ENCODE data around the gene PTPN13.

The PTPN13 gene

DNA sequence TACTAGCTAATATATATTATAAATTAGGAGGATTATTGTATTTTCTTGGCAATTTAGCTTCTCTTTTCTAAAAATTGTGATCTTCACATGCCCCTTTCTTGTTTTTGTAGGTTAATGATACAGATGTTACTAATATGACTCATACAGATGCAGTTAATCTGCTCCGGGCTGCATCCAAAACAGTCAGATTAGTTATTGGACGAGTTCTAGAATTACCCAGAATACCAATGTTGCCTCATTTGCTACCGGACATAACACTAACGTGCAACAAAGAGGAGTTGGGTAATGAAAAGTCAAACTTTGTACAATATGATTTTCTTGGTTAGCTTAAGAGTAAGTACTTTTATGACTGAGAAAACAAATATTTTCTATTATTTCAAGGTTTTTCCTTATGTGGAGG lies 180.9 kb downstream of the PTPN13 start:
- Histone ChIP-seq H3K4me1 (ENCODE audit: control insufficient read depth, insufficient read depth, low read length) (no peaks in the 10 kb centered on the region), H3K4me3 (ENCODE audit: low read depth, low read length) (no peak overlapping the region), H3K27ac (ENCODE audit: extremely low read depth, low read depth, low read length) (no peak overlapping the region), H3K36me3 (ENCODE audit: control insufficient read depth in 2 of 2, insufficient read depth in 1 of 2, low read length in 2 of 2) (peaks cover 10 to 58% of the 10 kb centered on the region in 2 experiments), H3K9me3 (ENCODE audit: control insufficient read depth, insufficient read depth, low read depth, low read length) (no peaks in the 10 kb centered on the region)
- TF ChIP-seq YY2 (tag by site-specific recombination; IDR thresholded peaks at IDR 0.05), result no peak
- TF ChIP-seq ZNF529 (tag by site-specific recombination; IDR thresholded peaks at IDR 0.05; ENCODE audit: insufficient replicate concordance), result no peak
- TF ChIP-seq SETDB1 (IDR thresholded peaks at IDR 0.05; ENCODE audit: insufficient read length, low read length), result no peak
- TF ChIP-seq PRDM1 (tag by site-specific recombination; IDR thresholded peaks at IDR 0.05), result no peak
- TF ChIP-seq ZNF776 (tag by site-specific recombination; IDR thresholded peaks at IDR 0.05; ENCODE audit: borderline replicate concordance), result no peak
- TF ChIP-seq ZNF560 (tag by site-specific recombination; IDR thresholded peaks at IDR 0.05; ENCODE audit: borderline replicate concordance), result no peak
- TF ChIP-seq KLF8 (tag by site-specific recombination; IDR thresholded peaks at IDR 0.05), result no peak
- no peak for TF ChIP-seq ZNF24 (tag by site-specific recombination; IDR thresholded peaks at IDR 0.05)
- no peak for TF ChIP-seq ZXDB (tag by site-specific recombination; IDR thresholded peaks at IDR 0.05)
- TF ChIP-seq ZIC2 (tag by site-specific recombination; IDR thresholded peaks at IDR 0.05), result no peak
- TF ChIP-seq, protein P1, sequence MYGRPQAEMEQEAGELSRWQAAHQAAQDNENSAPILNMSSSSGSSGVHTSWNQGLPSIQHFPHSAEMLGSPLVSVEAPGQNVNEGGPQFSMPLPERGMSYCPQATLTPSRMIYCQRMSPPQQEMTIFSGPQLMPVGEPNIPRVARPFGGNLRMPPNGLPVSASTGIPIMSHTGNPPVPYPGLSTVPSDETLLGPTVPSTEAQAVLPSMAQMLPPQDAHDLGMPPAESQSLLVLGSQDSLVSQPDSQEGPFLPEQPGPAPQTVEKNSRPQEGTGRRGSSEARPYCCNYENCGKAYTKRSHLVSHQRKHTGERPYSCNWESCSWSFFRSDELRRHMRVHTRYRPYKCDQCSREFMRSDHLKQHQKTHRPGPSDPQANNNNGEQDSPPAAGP (tag by site-specific recombination; IDR thresholded peaks at IDR 0.05), result no peak
- TF ChIP-seq, protein P2, sequence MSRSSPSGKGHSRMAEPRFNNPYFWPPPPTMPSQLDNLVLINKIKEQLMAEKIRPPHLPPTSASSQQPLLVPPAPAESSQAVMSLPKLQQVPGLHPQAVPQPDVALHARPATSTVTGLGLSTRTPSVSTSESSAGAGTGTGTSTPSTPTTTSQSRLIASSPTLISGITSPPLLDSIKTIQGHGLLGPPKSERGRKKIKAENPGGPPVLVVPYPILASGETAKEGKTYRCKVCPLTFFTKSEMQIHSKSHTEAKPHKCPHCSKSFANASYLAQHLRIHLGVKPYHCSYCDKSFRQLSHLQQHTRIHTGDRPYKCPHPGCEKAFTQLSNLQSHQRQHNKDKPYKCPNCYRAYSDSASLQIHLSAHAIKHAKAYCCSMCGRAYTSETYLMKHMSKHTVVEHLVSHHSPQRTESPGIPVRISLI (tag by site-specific recombination; IDR thresholded peaks at IDR 0.05), result no peak
- TF ChIP-seq ZNF677 (tag by site-specific recombination; IDR thresholded peaks at IDR 0.05), result no peak
- TF ChIP-seq KLF7 (tag by site-specific recombination; IDR thresholded peaks at IDR 0.05; ENCODE audit: borderline replicate concordance), result no peak
- TF ChIP-seq ZNF654 (tag by site-specific recombination; IDR thresholded peaks at IDR 0.05; ENCODE audit: low read depth), result no peak
- TF ChIP-seq ZNF138 (tag by site-specific recombination; IDR thresholded peaks at IDR 0.05; ENCODE audit: borderline replicate concordance), result no peak
- no peak for TF ChIP-seq ZNF768 (tag by site-specific recombination; IDR thresholded peaks at IDR 0.05)
- no peak for TF ChIP-seq ZBTB48 (tag by site-specific recombination; IDR thresholded peaks at IDR 0.05)
- CTCF ChIA-PET, result interaction anchor here (0.7 kb wide), 1 partner anchor 252 kb away, joined by 3 read pairs; no protein-coding TSS in a partner anchor
- POLR2A ChIA-PET, result no interaction called here

DNA sequence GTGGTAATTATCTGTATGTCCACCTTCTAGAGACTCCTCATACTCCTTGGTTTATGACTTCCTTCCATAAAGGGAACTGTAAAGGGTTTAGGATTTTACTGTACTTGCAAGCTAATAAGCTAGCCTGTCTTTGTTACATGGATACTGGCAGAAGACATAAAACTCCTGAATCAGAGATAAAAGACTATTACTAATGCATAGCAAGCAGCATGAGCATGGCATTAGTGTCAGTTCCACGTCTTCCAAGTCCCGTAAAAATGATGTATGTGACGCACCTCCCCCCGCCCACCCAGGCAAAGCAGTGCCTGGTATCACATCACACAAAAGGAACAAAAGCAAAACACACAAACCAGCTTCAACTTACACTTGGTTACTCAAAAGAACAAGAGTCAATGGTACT lies 184.1 kb downstream of the PTPN13 start:
- no peak overlapping the region for H3K4me3 ChIP-seq (ENCODE audit: low read depth, low read length)
- no peak overlapping the region for H3K27ac ChIP-seq (ENCODE audit: extremely low read depth, low read depth, low read length)
- no peaks in the 10 kb centered on the region for H3K9me3 ChIP-seq (ENCODE audit: control insufficient read depth, insufficient read depth, low read depth, low read length)
- POLR2A ChIA-PET, result no interaction called here
- CTCF ChIA-PET, result interaction anchor here (0.6 kb wide), 1 partner anchor 54 kb away, joined by 4 read pairs; no protein-coding TSS in a partner anchor
- no peaks in the 10 kb centered on the region for H3K4me1 ChIP-seq (ENCODE audit: control insufficient read depth, insufficient read depth, low read length)
- H3K36me3 ChIP-seq (ENCODE audit: control insufficient read depth in 2 of 2, insufficient read depth in 1 of 2, low read length in 2 of 2), result peaks cover 3 to 53% of the 10 kb centered on the region in 2 experiments; a peak in 2 of 3 replicates
- TF ChIP-seq, protein P3, sequence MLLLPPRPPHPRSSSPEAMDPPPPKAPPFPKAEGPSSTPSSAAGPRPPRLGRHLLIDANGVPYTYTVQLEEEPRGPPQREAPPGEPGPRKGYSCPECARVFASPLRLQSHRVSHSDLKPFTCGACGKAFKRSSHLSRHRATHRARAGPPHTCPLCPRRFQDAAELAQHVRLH (tag by site-specific recombination; IDR thresholded peaks at IDR 0.05), result peak; percentile 73; the same call in 1 of the 2 replicates
- TF ChIP-seq ZNF791 (tag by site-specific recombination; IDR thresholded peaks at IDR 0.05) (no peak), EGR2 (tag by site-specific recombination; IDR thresholded peaks at IDR 0.05; ENCODE audit: low read depth) (no peak), ZNF670 (tag by site-specific recombination; IDR thresholded peaks at IDR 0.05; ENCODE audit: low read depth) (no peak), KLF16 (tag by site-specific recombination; IDR thresholded peaks at IDR 0.05) (no peak), ZNF324 (tag by site-specific recombination; IDR thresholded peaks at IDR 0.05) (no peak), ZNF677 (tag by site-specific recombination; IDR thresholded peaks at IDR 0.05) (no peak)
- TF ChIP-seq, protein P4, sequence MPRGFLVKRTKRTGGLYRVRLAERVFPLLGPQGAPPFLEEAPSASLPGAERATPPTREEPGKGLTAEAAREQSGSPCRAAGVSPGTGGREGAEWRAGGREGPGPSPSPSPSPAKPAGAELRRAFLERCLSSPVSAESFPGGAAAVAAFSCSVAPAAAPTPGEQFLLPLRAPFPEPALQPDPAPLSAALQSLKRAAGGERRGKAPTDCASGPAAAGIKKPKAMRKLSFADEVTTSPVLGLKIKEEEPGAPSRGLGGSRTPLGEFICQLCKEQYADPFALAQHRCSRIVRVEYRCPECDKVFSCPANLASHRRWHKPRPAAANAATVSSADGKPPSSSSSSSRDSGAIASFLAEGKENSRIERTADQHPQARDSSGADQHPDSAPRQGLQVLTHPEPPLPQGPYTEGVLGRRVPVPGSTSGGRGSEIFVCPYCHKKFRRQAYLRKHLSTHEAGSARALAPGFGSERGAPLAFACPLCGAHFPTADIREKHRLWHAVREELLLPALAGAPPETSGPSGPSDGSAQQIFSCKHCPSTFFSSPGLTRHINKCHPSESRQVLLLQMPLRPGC (tag by site-specific recombination; IDR thresholded peaks at IDR 0.05), result no peak
- TF ChIP-seq, protein P5, sequence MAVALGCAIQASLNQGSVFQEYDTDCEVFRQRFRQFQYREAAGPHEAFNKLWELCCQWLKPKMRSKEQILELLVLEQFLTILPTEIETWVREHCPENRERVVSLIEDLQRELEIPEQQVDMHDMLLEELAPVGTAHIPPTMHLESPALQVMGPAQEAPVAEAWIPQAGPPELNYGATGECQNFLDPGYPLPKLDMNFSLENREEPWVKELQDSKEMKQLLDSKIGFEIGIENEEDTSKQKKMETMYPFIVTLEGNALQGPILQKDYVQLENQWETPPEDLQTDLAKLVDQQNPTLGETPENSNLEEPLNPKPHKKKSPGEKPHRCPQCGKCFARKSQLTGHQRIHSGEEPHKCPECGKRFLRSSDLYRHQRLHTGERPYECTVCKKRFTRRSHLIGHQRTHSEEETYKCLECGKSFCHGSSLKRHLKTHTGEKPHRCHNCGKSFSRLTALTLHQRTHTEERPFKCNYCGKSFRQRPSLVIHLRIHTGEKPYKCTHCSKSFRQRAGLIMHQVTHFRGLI (tag by site-specific recombination; IDR thresholded peaks at IDR 0.05), result no peak
- TF ChIP-seq, protein P6, sequence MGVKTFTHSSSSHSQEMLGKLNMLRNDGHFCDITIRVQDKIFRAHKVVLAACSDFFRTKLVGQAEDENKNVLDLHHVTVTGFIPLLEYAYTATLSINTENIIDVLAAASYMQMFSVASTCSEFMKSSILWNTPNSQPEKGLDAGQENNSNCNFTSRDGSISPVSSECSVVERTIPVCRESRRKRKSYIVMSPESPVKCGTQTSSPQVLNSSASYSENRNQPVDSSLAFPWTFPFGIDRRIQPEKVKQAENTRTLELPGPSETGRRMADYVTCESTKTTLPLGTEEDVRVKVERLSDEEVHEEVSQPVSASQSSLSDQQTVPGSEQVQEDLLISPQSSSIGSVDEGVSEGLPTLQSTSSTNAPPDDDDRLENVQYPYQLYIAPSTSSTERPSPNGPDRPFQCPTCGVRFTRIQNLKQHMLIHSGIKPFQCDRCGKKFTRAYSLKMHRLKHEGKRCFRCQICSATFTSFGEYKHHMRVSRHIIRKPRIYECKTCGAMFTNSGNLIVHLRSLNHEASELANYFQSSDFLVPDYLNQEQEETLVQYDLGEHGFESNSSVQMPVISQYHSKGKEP (tag by site-specific recombination; IDR thresholded peaks at IDR 0.05), result peak; percentile 36; the same call in 1 of the 2 replicates
- TF ChIP-seq, protein P7, sequence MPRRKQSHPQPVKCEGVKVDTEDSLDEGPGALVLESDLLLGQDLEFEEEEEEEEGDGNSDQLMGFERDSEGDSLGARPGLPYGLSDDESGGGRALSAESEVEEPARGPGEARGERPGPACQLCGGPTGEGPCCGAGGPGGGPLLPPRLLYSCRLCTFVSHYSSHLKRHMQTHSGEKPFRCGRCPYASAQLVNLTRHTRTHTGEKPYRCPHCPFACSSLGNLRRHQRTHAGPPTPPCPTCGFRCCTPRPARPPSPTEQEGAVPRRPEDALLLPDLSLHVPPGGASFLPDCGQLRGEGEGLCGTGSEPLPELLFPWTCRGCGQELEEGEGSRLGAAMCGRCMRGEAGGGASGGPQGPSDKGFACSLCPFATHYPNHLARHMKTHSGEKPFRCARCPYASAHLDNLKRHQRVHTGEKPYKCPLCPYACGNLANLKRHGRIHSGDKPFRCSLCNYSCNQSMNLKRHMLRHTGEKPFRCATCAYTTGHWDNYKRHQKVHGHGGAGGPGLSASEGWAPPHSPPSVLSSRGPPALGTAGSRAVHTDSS (tag by site-specific recombination; IDR thresholded peaks at IDR 0.05), result no peak
